HG03139 (cell line): ENCODE results near the gene FCHSD2.
"Not testable (repeated sequence)": the region's sequence is repeated elsewhere in the genome, so short reads cannot be mapped to it uniquely, and the experiment has no call there.

Experiments used
- ATAC-seq: cut with Tn5 transposase; IDR thresholded peaks from one replicate; pipeline ENCODE4 v1.9.1; 2021; ENCODE audit not compliant: unreplicated experiment

The FCHSD2 gene

GRCh38 chr11:72896431-72896830, 245.7 kb downstream of the FCHSD2 start:
- ATAC-seq, result no peak

- ATAC-seq, result no peak
These were observed 251.2 kb downstream of the FCHSD2 start for GRCh38 chr11:72890881-72891280.

- no peak for ATAC-seq
These were observed 255.5 kb downstream of the FCHSD2 start for GRCh38 chr11:72886619-72887018.

GRCh38 chr11:72885749-72886609, 256.1 kb downstream of the FCHSD2 start:
- ATAC-seq, result no peak

- no peak for ATAC-seq
These were observed 266.0 kb downstream of the FCHSD2 start for GRCh38 chr11:72876147-72876546.

GRCh38 chr11:72875736-72876135, 266.4 kb downstream of the FCHSD2 start:
- no peak for ATAC-seq

GRCh38 chr11:72872012-72872411, 270.1 kb downstream of the FCHSD2 start:
- no peak for ATAC-seq

- ATAC-seq, result no peak
These were observed 271.0 kb downstream of the FCHSD2 start for GRCh38 chr11:72871119-72871518.

- ATAC-seq, result no peak
These were observed 272.3 kb downstream of the FCHSD2 start for GRCh38 chr11:72869831-72870230.

- ATAC-seq, result no peak
These were observed 274.1 kb downstream of the FCHSD2 start for GRCh38 chr11:72867970-72868369.

GRCh38 chr11:72864702-72865655, 277.1 kb downstream of the FCHSD2 start:
- ATAC-seq, result no peak

- ATAC-seq, result no peak
These were observed 278.2 kb downstream of the FCHSD2 start for GRCh38 chr11:72863916-72864315.

GRCh38 chr11:72863091-72863490, 279.0 kb downstream of the FCHSD2 start:
- no peak for ATAC-seq

- ATAC-seq, result no peak
These were observed 281.5 kb downstream of the FCHSD2 start for GRCh38 chr11:72860592-72860991.

GRCh38 chr11:72860010-72860409, 282.1 kb downstream of the FCHSD2 start:
- no peak for ATAC-seq

GRCh38 chr11:72859126-72859525, 283.0 kb downstream of the FCHSD2 start:
- ATAC-seq, result no peak

GRCh38 chr11:72858267-72858666, 283.9 kb downstream of the FCHSD2 start:
- ATAC-seq, result not testable (repeated sequence)

GRCh38 chr11:72856551-72857345, 285.4 kb downstream of the FCHSD2 start:
- ATAC-seq, result no peak

GRCh38 chr11:72856065-72856464, 286.1 kb downstream of the FCHSD2 start:
- ATAC-seq, result no peak

GRCh38 chr11:72851726-72852125, 290.4 kb downstream of the FCHSD2 start:
- ATAC-seq, result no peak

GRCh38 chr11:72850832-72851231, 291.3 kb downstream of the FCHSD2 start:
- ATAC-seq, result no peak
